B cell (primary cell): ENCODE results near the gene MCTP1.

Experiments
- CTCF ChIP-seq: fragments of 200-600 bp; IDR thresholded peaks from one replicate; pipeline ENCODE4 v1.8.0; 2022; ENCODE audit warnings: antibody characterized with exemption, mild to moderate bottlenecking
- EZH2 ChIP-seq: IDR thresholded peaks from 2 replicates; pipeline ENCODE4 v1.6.1; 2012; ENCODE audit warnings: borderline replicate concordance, low read depth, mild to moderate bottlenecking, moderate library complexity, low read length; ENCODE audit not compliant: insufficient read depth, poor library complexity, severe bottlenecking

- no peak for TF ChIP-seq CTCF
- no peak for TF ChIP-seq EZH2
These were observed 173.8 kb downstream of the MCTP1 start for GRCh38 chr5:95111141-95111540.
